PC-9 (cell line): ENCODE measurements around the gene DYDC1. TPM values are rescaled to one million over a fixed set of nuclear protein-coding genes. Genes with fewer than 3 reads are reported as not detected.

Experiments
- BruUV-seq: library from RNA; stranded (reverse); fragments of 400-500 nt; replicated peaks from 2 replicates; lab custom pipeline; 2021; lab: Mats Ljungman, UMichigan
- CTCF ChIA-PET: fragments of 300-600 bp; sonication (Branson Sonifier 250); formaldehyde crosslinking; loops from one replicate; lab custom pipeline; 2022; ENCODE audit warnings: antibody characterized with exemption; lab: Charles Lee
- POLR2A ChIA-PET: fragments of 300-600 bp; sonication (Branson Sonifier 250); formaldehyde crosslinking; loops from one replicate; lab custom pipeline; 2022; ENCODE audit warnings: antibody characterized with exemption; ENCODE audit not compliant: unreplicated experiment; lab: Charles Lee
- DNase-seq, 2 experiments: peaks; one replicate each; pipeline versions ENCODE4 v3.0.0 to v3.0.0-alpha.2; 2015 to 2022; ENCODE audit warnings: mixed read lengths in 1 of 2
- H2AFZ ChIP-seq: fragments of 200-600 bp; sonication (generic); 2 replicates; pipeline ENCODE4 v1.8.1; 2017; ENCODE audit warnings: antibody characterized with exemption
- H3F3A ChIP-seq: fragments of 200-600 bp; sonication (generic); 2 replicates; pipeline ENCODE4 v1.8.1; 2017; ENCODE audit warnings: antibody characterized with exemption, mild to moderate bottlenecking, low read depth; ENCODE audit not compliant: insufficient read depth
- H3K27ac ChIP-seq: fragments of 200-600 bp; sonication (generic); 2 replicates; pipeline ENCODE4 v1.6.1; 2016; ENCODE audit warnings: mixed run types
- H3K27me3 ChIP-seq: fragments of 200-600 bp; sonication (generic); 2 replicates; pipeline ENCODE4 v1.6.1; 2016; ENCODE audit warnings: low read depth, mixed run types; ENCODE audit not compliant: insufficient read depth
- H3K36me3 ChIP-seq: fragments of 200-600 bp; sonication (generic); 2 replicates; pipeline ENCODE4 v1.6.1; 2016; ENCODE audit warnings: low read depth, mixed run types
- H3K4me1 ChIP-seq: fragments of 200-600 bp; sonication (generic); replicated peaks from 2 replicates; pipeline ENCODE4 v1.6.1; 2016; ENCODE audit warnings: mixed run types; ENCODE audit not compliant: insufficient read depth
- H3K4me2 ChIP-seq: fragments of 200-600 bp; sonication (generic); 2 replicates; pipeline ENCODE4 v1.6.1; 2017; ENCODE audit warnings: mixed run types
- H3K4me3 ChIP-seq: fragments of 200-600 bp; sonication (generic); 2 replicates; pipeline ENCODE4 v1.6.1; 2016; ENCODE audit warnings: mixed run types
- H3K79me2 ChIP-seq: fragments of 200-600 bp; sonication (generic); 2 replicates; pipeline ENCODE4 v1.6.1; 2017; ENCODE audit warnings: low read depth, mixed run types
- H3K9me2 ChIP-seq: fragments of 200-600 bp; sonication (generic); 2 replicates; pipeline ENCODE4 v1.8.1; 2017; ENCODE audit warnings: mild to moderate bottlenecking; ENCODE audit not compliant: insufficient read depth
- H3K9me3 ChIP-seq: fragments of 200-600 bp; sonication (generic); 2 replicates; pipeline ENCODE4 v1.8.1; 2016; ENCODE audit warnings: low read depth; ENCODE audit not compliant: insufficient read depth
- H4K20me1 ChIP-seq: fragments of 200-600 bp; sonication (generic); 2 replicates; pipeline ENCODE4 v1.8.1; 2017; ENCODE audit not compliant: insufficient read depth
- CTCF ChIP-seq: fragments of 200-600 bp; sonication (generic); conservative IDR thresholded peaks from 2 replicates; pipeline ENCODE4 v1.6.1; 2017; ENCODE audit warnings: mixed run types, antibody characterized with exemption, mild to moderate bottlenecking, moderate library complexity
- EZH2 ChIP-seq: fragments of 200-600 bp; sonication (generic); IDR thresholded peaks from 2 replicates; pipeline ENCODE4 v1.8.0; 2017; ENCODE audit warnings: antibody characterized with exemption, low read depth
- intact Hi-C: fragments of 100-400 bp; cut with micrococcal nuclease; formaldehyde crosslinking; loops from one replicate; pipeline ENCODE4 v1.10.0; 2022; ENCODE audit not compliant: unreplicated experiment
- total RNA-seq: library from RNA; stranded (reverse); gene quantifications from 2 replicates; pipeline ENCODE4 v1.2.3, GENCODE V29; 2021

DYDC1 gene
- total RNA-seq, 1 experiment from 2014 or later = not detected

DNA sequence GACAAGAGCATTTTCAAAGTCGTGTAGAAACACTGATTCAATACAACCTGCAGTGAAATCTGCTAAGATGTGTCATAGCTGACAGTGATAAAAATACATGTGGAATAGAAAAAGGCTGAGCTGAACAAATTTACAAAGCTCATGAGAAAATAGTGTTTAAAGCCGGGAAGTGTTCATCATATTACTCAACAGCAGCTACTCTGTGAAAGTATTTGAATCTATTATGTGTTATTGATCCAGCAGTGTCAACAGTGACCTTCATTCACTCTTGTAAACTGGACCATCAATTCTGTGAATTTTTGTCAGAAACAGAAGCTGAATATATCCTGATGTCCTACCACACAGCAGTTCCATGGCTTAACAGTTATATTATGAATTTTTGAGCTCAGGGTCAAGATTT, 11.6 kb downstream of the DYDC1 start:
- DNase-seq = no peak
- CTCF ChIA-PET = no interaction called here
- Histone ChIP-seq H3K36me3 (no peaks in the 10 kb centered on the region), H4K20me1 (no peaks in the 10 kb centered on the region), H2AFZ (no peak overlapping the region), H3K4me3 (no peak overlapping the region), H3F3A (no peaks in the 10 kb centered on the region), H3K4me2 (no peak overlapping the region), H3K9me2 (no peaks in the 10 kb centered on the region), H3K9me3 (no peaks in the 10 kb centered on the region), H3K27me3 (peaks cover 8% of the 10 kb centered on the region; the same call in 1 of the 2 replicates), H3K4me1 (no peaks in the 10 kb centered on the region), H3K79me2 (no peaks in the 10 kb centered on the region), H3K27ac (no peak overlapping the region)
- TF ChIP-seq CTCF = no peak
- TF ChIP-seq EZH2 = no peak
- intact Hi-C loops = no loop called here
- no TSS peak for BruUV-seq
- POLR2A ChIA-PET = no interaction called here

DNA sequence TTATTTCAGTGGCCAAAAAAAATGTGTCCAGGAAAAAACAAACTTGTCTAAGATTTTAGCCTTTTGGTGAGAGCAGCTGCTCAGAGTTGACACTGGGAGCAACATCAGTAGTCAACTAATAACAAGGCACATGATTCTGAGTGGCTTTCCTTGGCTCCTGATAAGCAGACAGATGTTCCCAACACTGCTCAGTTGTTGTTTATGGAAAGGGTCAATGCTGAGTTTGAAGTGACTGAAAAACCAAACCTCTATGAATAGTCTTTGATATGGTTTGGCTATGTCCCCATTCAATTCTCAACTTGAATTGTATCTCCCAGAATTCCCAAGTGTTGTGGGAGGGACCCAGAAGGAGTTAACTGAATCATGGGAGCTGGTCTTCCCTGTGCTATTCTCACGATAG, 12.3 kb downstream of the DYDC1 start:
- peaks cover 8% of the 10 kb centered on the region; the same call in 1 of the 2 replicates for H3K27me3 ChIP-seq
- no peak overlapping the region for H2AFZ ChIP-seq
- TF ChIP-seq CTCF (no peak), EZH2 (no peak)
- no peak overlapping the region for H3K4me3 ChIP-seq
- CTCF ChIA-PET = no interaction called here
- no peak overlapping the region for H3K27ac ChIP-seq
- H3F3A ChIP-seq = no peaks in the 10 kb centered on the region
- no peak overlapping the region for H3K4me2 ChIP-seq
- no peaks in the 10 kb centered on the region for H3K4me1 ChIP-seq
- DNase-seq = no peak
- POLR2A ChIA-PET = no interaction called here
- no peaks in the 10 kb centered on the region for H3K9me2 ChIP-seq
- no TSS peak for BruUV-seq
- H3K36me3 ChIP-seq = no peaks in the 10 kb centered on the region
- no peaks in the 10 kb centered on the region for H3K9me3 ChIP-seq
- intact Hi-C loops = no loop called here
- H4K20me1 ChIP-seq = no peaks in the 10 kb centered on the region
- no peaks in the 10 kb centered on the region for H3K79me2 ChIP-seq

DNA sequence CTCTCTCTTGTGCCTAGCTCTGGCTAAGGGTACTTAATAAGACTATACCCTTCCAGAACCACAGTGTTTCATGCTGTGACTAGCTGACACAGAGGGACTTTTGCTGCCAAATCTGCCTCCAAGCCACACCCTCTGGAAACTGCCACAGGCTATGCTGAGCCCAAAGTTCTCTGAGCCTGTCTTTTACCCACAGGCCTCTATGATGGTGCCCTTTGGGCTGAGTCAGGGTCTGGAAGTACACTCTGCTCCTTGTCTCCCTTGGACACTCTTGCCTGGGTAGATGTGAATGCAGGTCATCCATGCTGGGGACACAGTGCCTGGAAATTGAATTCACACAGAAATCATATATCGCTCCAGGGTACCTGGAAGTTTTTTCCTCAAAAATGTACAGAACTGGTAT, 22.6 kb downstream of the DYDC1 start:
- Histone ChIP-seq H3K27me3 (peaks cover 21% of the 10 kb centered on the region), H3K4me2 (no peak overlapping the region), H3F3A (no peaks in the 10 kb centered on the region), H4K20me1 (no peaks in the 10 kb centered on the region), H3K27ac (no peak overlapping the region), H2AFZ (no peak overlapping the region), H3K4me3 (no peak overlapping the region), H3K9me3 (no peaks in the 10 kb centered on the region), H3K9me2 (0 out of 2 replicates have a peak, but pooled peaks cover 4% of the 10 kb centered on the region), H3K79me2 (no peaks in the 10 kb centered on the region), H3K4me1 (no peaks in the 10 kb centered on the region), H3K36me3 (no peaks in the 10 kb centered on the region)
- DNase-seq = no peak
- no peak for TF ChIP-seq CTCF
- no peak for TF ChIP-seq EZH2
- ChIA-PET POLR2A (interaction anchor here (0.6 kb wide), 1 partner anchor 165 kb away, joined by 8 read pairs; no protein-coding TSS in a partner anchor), CTCF (no interaction called here)
- intact Hi-C loops = no loop called here
- no TSS peak for BruUV-seq
